Ovary (tissue), 3 donors: Measurements from ENCODE around the gene CTDSPL.

ENCODE experiments used
- CTCF ChIP-seq, 3 donors: fragments of 450-650 bp in 2 of 3; fragments of 200-600 bp in 1 of 3; IDR thresholded peaks; one replicate each; pipeline versions ENCODE4 v1.5.1 to v1.8.0; 2016 to 2022; ENCODE audit warnings: antibody characterized with exemption in 3 of 3, mild to moderate bottlenecking in 1 of 3
- EP300 ChIP-seq: sonication (generic); formaldehyde crosslinking; IDR thresholded peaks from one replicate; pipeline ENCODE4 v1.6.1; 2017; ENCODE audit warnings: antibody characterized with exemption
- POLR2A ChIP-seq: fragments of 450-650 bp; IDR thresholded peaks from one replicate; pipeline ENCODE4 v1.6.1; 2017; ENCODE audit warnings: antibody characterized with exemption, mild to moderate bottlenecking, moderate library complexity
- donor health status: DM: no; HTN: no; CAD: no.

GRCh38 chr3:37974121-37975083 is 112.7 kb downstream of the CTDSPL start:
- TF ChIP-seq POLR2A, result no peak
- TF ChIP-seq CTCF (IDR thresholded peaks at IDR 0.05), result peak in 2 of 3 donors; percentile 22 to 41
- no peak for TF ChIP-seq EP300
